ENCODE results near the gene TALDO1. TPM values are rescaled to one million over a fixed set of nuclear protein-coding genes. Genes with fewer than 3 reads are reported as not detected.
A peak's percentile ranks its signal among the peaks of the same experiment; 100 is the strongest.

TALDO1 gene
- total and polyA plus RNA-seq, 12 donors = 64.3 to 167 (median 145) TPM

DNA sequence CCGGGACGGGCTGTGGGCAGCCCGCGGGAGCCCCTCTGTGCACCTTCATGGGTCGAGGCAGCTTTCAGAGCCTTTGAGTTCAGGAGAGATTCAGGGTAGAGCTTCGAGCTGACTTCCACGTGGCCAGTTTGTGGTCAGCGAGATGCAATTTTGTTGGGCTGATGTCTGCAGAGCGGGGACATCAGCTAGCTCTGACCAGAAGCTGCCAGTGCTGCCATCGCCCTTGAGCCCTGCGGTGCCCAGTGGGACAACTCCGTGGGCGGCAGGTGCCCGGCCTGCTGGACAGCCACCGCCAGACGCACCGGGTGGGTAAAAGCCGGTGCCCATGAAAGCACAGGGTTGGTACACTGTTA, 719 bp downstream of the TALDO1 start:
- Histone ChIP-seq H3K27me3 (no peaks in the 10 kb centered on the region), H3K4me1 (replicated peaks in 1 of 2) (peaks cover 20 to 25% of the 10 kb centered on the region in 2 donors), H3K27ac (peak overlapping the region in 2 of 5 donors; percentile 79 to 87), H3K4me3 (peak overlapping the region; percentile 35 to 90 (median 72)), H3K36me3 (replicated peaks in 1 of 2) (no peaks in the 10 kb centered on the region), H3K9me3 (replicated peaks in 1 of 3) (no peaks in the 10 kb centered on the region)
- intact Hi-C loops (cut with DNase I) = no loop called here
- WGBS, 4 donors = 13 to 45% (median 21%) methylated on average over 6 to 18 of the region's 18 CpGs
- peak in 2 of 7 donors; percentile 22 to 37 for DNase-seq
- no peak for TF ChIP-seq POLR2A (IDR thresholded peaks at IDR 0.05)
- TF ChIP-seq, protein P1, sequence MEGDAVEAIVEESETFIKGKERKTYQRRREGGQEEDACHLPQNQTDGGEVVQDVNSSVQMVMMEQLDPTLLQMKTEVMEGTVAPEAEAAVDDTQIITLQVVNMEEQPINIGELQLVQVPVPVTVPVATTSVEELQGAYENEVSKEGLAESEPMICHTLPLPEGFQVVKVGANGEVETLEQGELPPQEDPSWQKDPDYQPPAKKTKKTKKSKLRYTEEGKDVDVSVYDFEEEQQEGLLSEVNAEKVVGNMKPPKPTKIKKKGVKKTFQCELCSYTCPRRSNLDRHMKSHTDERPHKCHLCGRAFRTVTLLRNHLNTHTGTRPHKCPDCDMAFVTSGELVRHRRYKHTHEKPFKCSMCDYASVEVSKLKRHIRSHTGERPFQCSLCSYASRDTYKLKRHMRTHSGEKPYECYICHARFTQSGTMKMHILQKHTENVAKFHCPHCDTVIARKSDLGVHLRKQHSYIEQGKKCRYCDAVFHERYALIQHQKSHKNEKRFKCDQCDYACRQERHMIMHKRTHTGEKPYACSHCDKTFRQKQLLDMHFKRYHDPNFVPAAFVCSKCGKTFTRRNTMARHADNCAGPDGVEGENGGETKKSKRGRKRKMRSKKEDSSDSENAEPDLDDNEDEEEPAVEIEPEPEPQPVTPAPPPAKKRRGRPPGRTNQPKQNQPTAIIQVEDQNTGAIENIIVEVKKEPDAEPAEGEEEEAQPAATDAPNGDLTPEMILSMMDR (IDR thresholded peaks at IDR 0.05) = no peak

DNA sequence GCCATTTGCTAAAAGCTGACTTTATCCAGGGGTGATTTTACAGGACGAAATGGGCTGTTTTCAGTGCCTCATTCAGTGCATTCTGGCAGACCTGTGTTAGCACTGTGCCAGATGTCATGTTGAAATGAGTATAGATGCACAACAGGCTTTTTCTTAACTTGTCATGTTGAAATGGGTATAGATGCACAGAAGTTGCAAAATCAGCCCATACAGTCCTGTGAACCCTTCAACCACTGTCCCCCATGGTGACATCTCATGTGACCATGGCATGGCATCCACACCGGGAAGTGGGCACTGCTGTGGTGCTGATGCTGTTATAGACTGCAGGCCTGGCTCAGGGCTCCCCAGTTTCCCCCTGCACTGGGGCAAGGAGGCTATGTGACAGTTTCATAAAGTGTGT, 2.5 kb downstream of the TALDO1 start:
- H3K9me3 ChIP-seq (replicated peaks in 1 of 3) = no peaks in the 10 kb centered on the region
- no peak for TF ChIP-seq POLR2A (IDR thresholded peaks at IDR 0.05)
- TF ChIP-seq, protein P1 (IDR thresholded peaks at IDR 0.05) = no peak
- intact Hi-C loops (cut with DNase I) = no loop called here
- H3K27me3 ChIP-seq = no peaks in the 10 kb centered on the region
- 57 to 76% (median 64%) methylated on average over 2 of the region's 2 CpGs for WGBS, 4 donors
- no peak overlapping the region for H3K27ac ChIP-seq
- DNase-seq = no peak
- H3K36me3 ChIP-seq (replicated peaks in 1 of 2) = no peaks in the 10 kb centered on the region
- H3K4me3 ChIP-seq = no peak overlapping the region
- H3K4me1 ChIP-seq (replicated peaks in 1 of 2) = peaks cover 20 to 25% of the 10 kb centered on the region in 2 donors

GRCh38 chr11:760236-760635, 13.0 kb downstream of the TALDO1 start:
- H3K27ac ChIP-seq = no peak overlapping the region
- no peaks in the 10 kb centered on the region for H3K9me3 ChIP-seq (replicated peaks in 1 of 3)
- H3K4me1 ChIP-seq (replicated peaks in 1 of 2) = no peaks in the 10 kb centered on the region
- intact Hi-C loops (cut with DNase I) = no loop called here
- no peaks in the 10 kb centered on the region for H3K27me3 ChIP-seq
- no peak overlapping the region for H3K4me3 ChIP-seq
- no peak for DNase-seq
- TF ChIP-seq, protein P1 (IDR thresholded peaks at IDR 0.05) = no peak
- TF ChIP-seq POLR2A (IDR thresholded peaks at IDR 0.05) = no peak
- peaks cover 0 to 78% of the 10 kb centered on the region in 2 donors for H3K36me3 ChIP-seq (replicated peaks in 1 of 2)

DNA sequence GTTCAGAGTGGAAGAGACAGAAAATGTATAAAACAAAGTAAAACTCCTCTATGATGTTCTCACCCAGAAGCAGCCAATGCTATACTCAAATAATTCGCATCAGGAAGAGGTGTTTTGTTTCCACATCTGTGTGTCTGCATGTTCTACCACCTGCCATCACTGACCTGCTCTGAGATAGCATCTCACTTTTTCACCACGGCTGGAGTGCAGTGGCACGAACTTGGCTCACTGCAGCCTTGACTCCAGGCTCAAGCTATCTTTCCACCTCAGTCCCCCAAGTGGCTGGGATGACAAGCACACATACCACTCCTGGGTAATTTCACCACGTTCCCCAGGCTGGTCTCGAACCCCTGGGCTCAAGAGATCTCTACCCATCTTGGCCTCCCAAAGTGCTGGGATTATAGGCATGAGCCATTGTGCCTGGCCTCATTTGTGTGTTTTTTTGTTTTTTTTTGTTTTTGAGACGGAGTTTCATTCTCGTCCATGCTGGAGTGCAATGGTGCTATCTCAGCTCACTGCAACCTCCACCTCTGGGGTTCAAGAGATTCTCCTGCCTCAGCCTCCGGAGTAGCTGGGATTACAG, 14.4 kb downstream of the TALDO1 start:
- peaks cover 0 to 81% of the 10 kb centered on the region in 2 donors for H3K36me3 ChIP-seq (replicated peaks in 1 of 2)
- 86 to 90% (median 87%) methylated on average over 8 of the region's 8 CpGs for WGBS, 4 donors

More for the DNA sequence above, 14.4 kb downstream of the TALDO1 start:
- Histone ChIP-seq H3K27me3 (no peaks in the 10 kb centered on the region), H3K27ac (no peak overlapping the region), H3K4me3 (no peak overlapping the region), H3K9me3 (replicated peaks in 1 of 3) (no peaks in the 10 kb centered on the region), H3K4me1 (replicated peaks in 1 of 2) (no peaks in the 10 kb centered on the region)
- no peak for DNase-seq
- TF ChIP-seq, protein P1 (IDR thresholded peaks at IDR 0.05) = no peak
- TF ChIP-seq POLR2A (IDR thresholded peaks at IDR 0.05) = no peak
- intact Hi-C loops (cut with DNase I) = no loop called here
